CD4-positive, alpha-beta T cell treated with Interleukin-4 for 4 hours (primary cell): Measurements from ENCODE around the gene EVI5.
A peak's percentile ranks its signal among the peaks of the same experiment; 100 is the strongest.

Source experiments
- DNase-seq: peaks from one replicate; pipeline ENCODE4 v3.0.0-alpha.2; 2020

EVI5 gene

DNA sequence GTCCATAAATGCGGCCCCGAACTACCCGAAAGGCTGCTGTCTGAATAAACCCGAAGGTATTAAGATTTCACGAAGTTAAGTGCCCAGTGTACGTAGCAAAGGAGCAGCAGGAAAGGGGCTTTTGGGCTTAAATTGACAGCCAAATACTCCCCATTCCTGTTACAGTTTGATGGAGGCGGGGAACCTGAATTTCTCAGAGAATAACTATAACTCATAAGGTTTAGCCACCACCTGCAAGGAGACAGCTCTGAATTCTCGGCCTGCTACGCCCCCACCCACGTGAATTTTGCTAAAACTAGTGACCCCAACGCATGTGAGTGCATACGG, 303.3 kb downstream of the EVI5 start:
- no peak for DNase-seq

DNA sequence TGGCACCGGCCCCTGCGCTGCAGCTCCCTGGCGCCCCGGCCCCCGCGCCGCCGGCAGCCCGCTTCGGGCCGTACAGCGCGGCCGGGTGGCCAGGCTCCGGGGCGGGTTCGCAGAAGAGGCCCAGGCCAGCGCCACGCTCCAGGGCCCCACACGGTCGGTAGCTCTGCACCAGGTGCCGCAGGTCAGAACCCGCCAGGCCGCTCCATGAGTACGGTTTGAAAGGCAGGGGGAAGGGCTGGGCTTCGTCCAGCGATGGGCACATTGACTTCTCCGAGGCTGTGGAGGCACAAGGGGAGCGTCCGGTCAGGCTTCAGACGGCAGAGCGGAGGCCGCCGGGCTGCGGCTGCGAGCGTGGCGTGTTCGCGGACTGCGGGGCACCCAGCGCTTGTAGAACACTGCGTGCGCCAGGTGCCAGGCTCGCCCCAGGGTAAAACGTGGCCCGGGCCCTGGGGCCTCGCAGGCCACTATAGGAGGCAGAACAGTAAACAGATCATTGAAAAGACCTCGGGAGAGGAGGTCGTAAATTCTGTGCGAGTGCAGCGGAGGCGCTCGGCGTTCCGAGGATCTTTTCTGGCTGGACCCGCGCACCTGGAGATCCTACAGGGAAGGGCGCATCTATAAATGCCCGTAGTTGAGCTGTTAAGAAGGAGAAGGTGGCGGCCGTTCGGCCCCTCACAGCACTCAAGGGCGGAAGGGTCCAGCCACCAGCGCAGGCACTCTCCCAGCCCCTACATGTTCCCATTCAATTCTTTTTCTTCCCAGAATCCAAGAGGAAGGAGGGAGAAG, 303.9 kb downstream of the EVI5 start:
- no peak for DNase-seq

GRCh38 chr1:92480200-92480812, 304.6 kb downstream of the EVI5 start:
- DNase-seq: no peak

- DNase-seq: no peak
Measured at GRCh38 chr1:92479587-92479986, 305.3 kb downstream of the EVI5 start.

GRCh38 chr1:92478393-92478792, 306.5 kb downstream of the EVI5 start:
- DNase-seq: peak; percentile 43

GRCh38 chr1:92476071-92476631, 308.8 kb downstream of the EVI5 start:
- DNase-seq: peak; percentile 85

GRCh38 chr1:92475029-92475428, 309.9 kb downstream of the EVI5 start:
- no peak for DNase-seq

DNA sequence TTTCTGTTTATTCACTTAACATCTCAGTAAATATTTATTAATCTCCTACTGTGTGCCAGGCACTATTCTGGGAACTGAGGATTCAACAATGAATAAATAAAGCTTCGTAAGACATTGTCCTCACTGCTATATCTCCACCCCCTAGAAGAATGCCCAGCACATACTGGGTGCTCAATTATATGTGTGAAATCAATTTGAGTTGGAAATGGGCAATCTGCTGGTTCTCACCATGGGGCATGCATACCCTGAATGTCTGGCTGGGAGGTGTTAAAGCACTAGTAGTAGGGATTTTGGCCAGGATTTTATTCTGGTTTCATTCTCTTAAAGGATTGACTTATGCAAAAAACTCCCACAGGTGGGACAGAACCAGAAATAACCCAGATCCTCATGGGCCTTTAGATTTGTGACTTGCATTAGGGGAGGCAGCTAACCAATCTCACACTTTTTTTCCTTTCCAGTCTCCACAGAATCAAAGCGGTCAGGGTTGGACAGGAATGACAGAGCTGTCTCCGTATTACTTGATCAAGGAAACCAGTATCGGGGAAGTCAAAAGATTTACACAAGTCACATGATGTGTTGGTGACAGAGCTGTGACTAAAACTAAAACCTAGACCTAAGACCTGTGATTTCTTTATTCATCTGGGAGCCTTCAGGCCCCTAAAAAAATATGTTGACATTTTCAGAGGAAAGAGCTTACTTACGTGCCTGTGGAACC, 311.0 kb downstream of the EVI5 start:
- peak; percentile 50 for DNase-seq

- DNase-seq: no peak
Measured at GRCh38 chr1:92470216-92470615, 314.7 kb downstream of the EVI5 start.

DNA sequence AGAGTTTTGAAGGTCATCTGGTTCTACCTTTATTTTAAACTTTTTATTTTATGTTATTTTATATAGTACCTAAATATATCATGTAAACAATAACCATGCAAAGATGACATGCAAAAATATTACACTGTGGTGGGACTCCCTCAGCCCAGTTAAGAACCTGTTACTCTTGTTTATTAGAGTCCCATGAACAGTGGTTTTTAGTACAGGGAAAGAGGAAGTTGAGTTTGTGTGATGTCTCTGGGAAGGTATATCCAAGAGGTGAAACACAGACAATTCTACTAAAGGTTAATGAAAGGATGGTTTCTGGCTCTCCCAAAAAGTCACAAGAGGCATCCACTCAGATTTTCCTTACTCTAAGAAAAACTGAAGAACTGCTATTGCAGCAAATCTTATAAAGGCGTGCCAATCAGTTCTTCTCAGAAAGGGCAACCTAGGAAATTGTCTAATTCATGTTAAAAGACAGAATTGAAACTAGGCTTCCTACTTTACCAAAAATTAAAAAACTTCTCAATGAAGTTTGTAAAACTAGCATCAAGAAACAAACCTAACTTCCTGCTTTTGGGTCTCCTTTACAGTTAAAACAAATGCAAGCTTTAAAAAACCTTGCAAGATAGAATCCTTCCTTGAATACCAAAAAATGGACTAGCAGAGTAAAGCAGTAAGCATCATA, 318.1 kb downstream of the EVI5 start:
- no peak for DNase-seq

DNA sequence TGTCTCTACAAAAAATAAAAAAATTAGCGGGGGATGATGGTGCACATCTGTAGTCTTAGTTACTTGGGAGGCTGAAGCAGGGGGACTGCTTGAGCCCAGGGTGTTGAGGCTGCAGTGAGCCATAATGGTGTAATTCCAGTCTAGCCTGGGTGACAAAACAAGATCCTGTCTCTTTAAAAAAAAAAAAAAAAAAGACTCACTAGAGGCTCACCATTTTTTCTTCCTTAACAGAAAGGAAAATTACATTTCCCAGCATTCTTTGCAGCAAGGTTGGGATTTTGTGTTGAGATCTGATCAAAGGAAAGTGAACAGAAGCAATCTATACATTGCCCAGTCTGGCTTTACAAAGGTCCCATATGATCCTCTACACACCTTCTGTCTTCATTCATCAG, 319.7 kb downstream of the EVI5 start:
- no peak for DNase-seq

DNA sequence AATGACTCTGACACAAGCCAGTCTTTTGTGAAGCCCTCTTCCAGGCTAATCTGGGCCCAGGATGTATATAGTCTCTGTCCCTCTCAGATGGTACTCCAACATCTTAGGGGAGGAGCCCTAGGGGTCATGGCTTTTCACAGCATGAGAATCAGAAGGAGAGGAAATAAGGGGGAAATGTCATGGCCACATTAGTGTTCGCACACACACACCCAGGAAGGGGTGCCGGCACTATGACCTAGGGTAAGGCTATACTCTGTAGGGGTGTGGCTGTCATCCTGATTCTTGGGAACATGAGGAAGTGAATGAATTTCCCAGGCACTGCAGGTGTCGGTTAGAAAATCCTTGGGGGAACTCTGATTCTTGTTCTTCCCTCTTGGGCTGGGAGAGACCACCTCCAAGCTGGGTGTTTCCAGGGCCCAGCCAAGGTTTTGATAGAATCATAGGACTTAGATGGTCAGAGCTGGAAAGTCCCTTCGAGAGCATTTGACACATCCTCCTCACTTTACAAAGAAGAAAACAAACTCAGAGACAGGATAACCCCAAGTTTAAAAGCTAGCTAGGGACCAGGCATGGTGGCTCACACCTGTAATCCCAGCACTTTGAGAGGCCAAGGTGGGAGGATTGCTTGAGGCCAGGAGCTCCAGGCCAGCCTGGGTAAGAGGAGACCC, 320.2 kb downstream of the EVI5 start:
- DNase-seq: no peak

GRCh38 chr1:92461364-92462097, 323.4 kb downstream of the EVI5 start:
- peak; percentile 39 for DNase-seq

DNA sequence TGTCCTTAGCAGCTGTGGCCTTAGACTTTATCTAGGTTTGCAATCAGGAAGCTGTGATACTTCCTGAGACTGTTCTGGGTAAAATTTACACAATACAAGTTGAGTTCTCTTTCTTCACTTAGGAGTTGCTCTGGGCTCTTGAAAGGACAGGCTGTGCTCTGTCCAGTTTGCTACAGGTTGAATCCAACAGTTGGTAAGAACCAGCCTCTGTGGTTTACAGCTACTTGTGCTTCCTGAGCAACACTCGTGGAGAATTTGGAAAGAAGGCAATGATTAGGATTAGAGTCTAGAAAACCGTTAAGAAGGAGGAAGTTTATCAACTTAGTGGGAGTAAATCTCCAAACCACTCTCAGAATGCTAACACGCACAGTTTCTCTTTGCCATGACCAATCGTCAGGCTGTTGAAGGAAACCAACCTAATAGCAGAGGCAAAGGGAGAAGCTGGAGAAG, 325.0 kb downstream of the EVI5 start:
- no peak for DNase-seq
